HepG2 (cell line): ENCODE results near the gene TTC23L. TPM values are rescaled to one million over a fixed set of nuclear protein-coding genes. Genes with fewer than 3 reads are reported as not detected.

ENCODE experiments used
- FOXK1 ChIP-seq: sonication (generic); formaldehyde crosslinking; IDR thresholded peaks from 2 replicates; pipeline ENCODE4 v1.4.0; 2020; ENCODE audit warnings: low read depth, missing genetic modification reagents, borderline replicate concordance
- NFYB ChIP-seq: sonication (generic); formaldehyde crosslinking; IDR thresholded peaks from 2 replicates; pipeline ENCODE4 v1.4.0; 2020; ENCODE audit warnings: missing genetic modification reagents
- NR2F6 ChIP-seq, 2 experiments: IDR thresholded peaks; 2 replicates each; pipeline ENCODE4 v1.6.1; 2016; ENCODE audit warnings: antibody characterized with exemption in 1 of 2, mild to moderate bottlenecking in 1 of 2
- PITX1 ChIP-seq: sonication (generic); formaldehyde crosslinking; IDR thresholded peaks from 2 replicates; pipeline ENCODE4 v1.5.1; 2020; ENCODE audit warnings: mild to moderate bottlenecking, missing genetic modification reagents
- PREB ChIP-seq: sonication (generic); formaldehyde crosslinking; IDR thresholded peaks from 2 replicates; pipeline ENCODE4 v1.4.0; 2020; ENCODE audit warnings: missing genetic modification reagents
- PRMT3 ChIP-seq: sonication (generic); formaldehyde crosslinking; IDR thresholded peaks from 2 replicates; pipeline ENCODE4 v1.8.1; 2022; ENCODE audit warnings: low read depth, mild to moderate bottlenecking, moderate library complexity, missing genetic modification reagents, borderline replicate concordance
- RNF2 ChIP-seq: fragments of 450-650 bp; conservative IDR thresholded peaks from 2 replicates; pipeline ENCODE4 v1.6.1; 2016; ENCODE audit warnings: low read depth
- RXRB ChIP-seq: IDR thresholded peaks from 2 replicates; pipeline ENCODE4 v1.6.1; 2016; ENCODE audit warnings: borderline replicate concordance, missing genetic modification reagents, missing compliant biosample characterization
- SIX4 ChIP-seq: sonication (generic); formaldehyde crosslinking; IDR thresholded peaks from 2 replicates; pipeline ENCODE4 v1.4.0; 2020; ENCODE audit warnings: missing genetic modification reagents
- UBTF ChIP-seq: sonication (generic); formaldehyde crosslinking; IDR thresholded peaks from 2 replicates; pipeline ENCODE4 v1.4.0; 2020; ENCODE audit warnings: mild to moderate bottlenecking, missing genetic modification reagents
- ZMYM2 ChIP-seq: sonication (generic); formaldehyde crosslinking; IDR thresholded peaks from 2 replicates; pipeline ENCODE4 v1.8.0; 2022; ENCODE audit warnings: mild to moderate bottlenecking, missing genetic modification reagents
- ZNF232 ChIP-seq: sonication (generic); formaldehyde crosslinking; IDR thresholded peaks from 2 replicates; pipeline ENCODE4 v1.4.0; 2020; ENCODE audit warnings: missing genetic modification reagents, borderline replicate concordance
- ZNF296 ChIP-seq: sonication (generic); formaldehyde crosslinking; conservative IDR thresholded peaks from 2 replicates; pipeline ENCODE4 v1.5.0; 2020; ENCODE audit warnings: mild to moderate bottlenecking, missing genetic modification reagents
- ZNF383 ChIP-seq: sonication (generic); formaldehyde crosslinking; IDR thresholded peaks from 2 replicates; pipeline ENCODE4 v1.4.0; 2020; ENCODE audit warnings: missing genetic modification reagents, mild to moderate bottlenecking, borderline replicate concordance
- ZNF598 ChIP-seq: sonication (generic); formaldehyde crosslinking; IDR thresholded peaks from 2 replicates; pipeline ENCODE4 v1.5.1; 2020; ENCODE audit warnings: mild to moderate bottlenecking, missing genetic modification reagents, borderline replicate concordance
- ZNF605 ChIP-seq: sonication (generic); formaldehyde crosslinking; IDR thresholded peaks from 2 replicates; pipeline ENCODE4 v1.8.0; 2022; ENCODE audit warnings: mild to moderate bottlenecking, missing genetic modification reagents
- polyA plus RNA-seq, 8 experiments: library from polyadenylated mRNA; depleted of rRNA in 3 of 8; stranded (reverse) in 7 of 8; unstranded in 1 of 8; fragments of >200 nt; fragmentation: Illumina TruSeq in 4 of 8; extraction: Trizol in 4 of 8; gene quantifications; 2 replicates each; pipeline versions ENCODE4 v1.2.1 to v1.2.3, GENCODE V29; 2011 to 2016; ENCODE audit warnings: low read depth in 4 of 8, missing spikeins in 1 of 8, mixed read lengths in 1 of 8; ENCODE audit not compliant: insufficient read depth in 1 of 8
- total RNA-seq, 5 experiments: library from RNA; depleted of rRNA; stranded (reverse); fragments of >200 nt; fragmentation: Illumina TruSeq; extraction: Trizol; gene quantifications; 2 replicates each; pipeline ENCODE4 v1.2.3, GENCODE V29; 2016; ENCODE audit warnings: low read depth in 1 of 5
- TF ChIP-seq, protein P1 (sequence below): sonication (generic); formaldehyde crosslinking; conservative IDR thresholded peaks from 2 replicates; pipeline ENCODE4 v1.4.0; 2020; ENCODE audit warnings: missing genetic modification reagents
- TF ChIP-seq, protein P2 (sequence below): sonication (generic); formaldehyde crosslinking; IDR thresholded peaks from 2 replicates; pipeline ENCODE4 v1.8.0; 2022; ENCODE audit warnings: mild to moderate bottlenecking, missing genetic modification reagents, moderate library complexity
- TF ChIP-seq, protein P3 (sequence below): sonication (generic); formaldehyde crosslinking; IDR thresholded peaks from 2 replicates; pipeline ENCODE4 v1.4.0; 2020; ENCODE audit warnings: mild to moderate bottlenecking, missing genetic modification reagents
- TF ChIP-seq, protein P4 (sequence below): sonication (generic); formaldehyde crosslinking; IDR thresholded peaks from 2 replicates; pipeline ENCODE4 v1.5.1; 2020; ENCODE audit warnings: mild to moderate bottlenecking, missing genetic modification reagents, borderline replicate concordance

The TTC23L gene
- total and polyA plus RNA-seq, 2 of the 13 experiments (the other 11 are each of a cell fraction or from before 2014, with no cell fraction given), result 0.37 to 1.4 TPM

DNA sequence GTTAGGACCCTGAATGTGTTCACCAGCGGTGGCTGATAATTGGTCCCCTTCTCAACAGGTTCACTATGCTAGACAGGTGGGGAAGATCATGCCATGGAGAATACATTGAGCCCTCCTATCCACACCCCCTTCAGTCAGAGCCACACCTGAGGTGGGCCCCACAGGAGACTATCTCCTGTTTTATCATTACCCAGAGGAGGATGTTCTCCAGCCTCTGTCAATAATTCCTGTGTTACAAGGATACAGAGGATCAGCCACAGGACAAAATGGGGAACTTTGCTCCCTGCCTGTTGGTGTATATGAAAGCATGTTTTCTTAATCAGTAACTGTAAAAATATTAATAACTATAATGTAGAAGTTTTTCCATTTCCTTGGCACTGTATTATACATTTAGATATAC lies 50.4 kb downstream of the TTC23L start (continued):
- TF ChIP-seq, protein P1, sequence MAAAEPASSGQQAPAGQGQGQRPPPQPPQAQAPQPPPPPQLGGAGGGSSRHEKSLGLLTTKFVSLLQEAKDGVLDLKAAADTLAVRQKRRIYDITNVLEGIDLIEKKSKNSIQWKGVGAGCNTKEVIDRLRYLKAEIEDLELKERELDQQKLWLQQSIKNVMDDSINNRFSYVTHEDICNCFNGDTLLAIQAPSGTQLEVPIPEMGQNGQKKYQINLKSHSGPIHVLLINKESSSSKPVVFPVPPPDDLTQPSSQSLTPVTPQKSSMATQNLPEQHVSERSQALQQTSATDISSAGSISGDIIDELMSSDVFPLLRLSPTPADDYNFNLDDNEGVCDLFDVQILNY (CRISPR knock-in tag), result no peak
- TF ChIP-seq PRMT3, result no peak
- no peak for TF ChIP-seq PITX1 (CRISPR knock-in tag)
- TF ChIP-seq SIX4 (CRISPR knock-in tag), result no peak
- no peak for TF ChIP-seq NR2F6 (IDR thresholded peaks at IDR 0.05)
- peak; percentile 47; the same call in 1 of the 2 replicates for TF ChIP-seq NR2F6 (CRISPR knock-in tag; IDR thresholded peaks at IDR 0.05)
- TF ChIP-seq PREB (CRISPR knock-in tag), result no peak
- TF ChIP-seq RXRB (CRISPR knock-in tag), result peak; percentile 54; the same call in 1 of the 2 replicates
- TF ChIP-seq ZNF383, result no peak
- no peak for TF ChIP-seq UBTF (CRISPR knock-in tag)
- TF ChIP-seq ZMYM2 (CRISPR knock-in tag), result no peak
- no peak for TF ChIP-seq ZNF605 (CRISPR knock-in tag)
- TF ChIP-seq FOXK1 (CRISPR knock-in tag), result 0 out of 2 replicates have a peak, but pooled peaks have one; percentile 21
- no peak for TF ChIP-seq ZNF598 (CRISPR knock-in tag)
- TF ChIP-seq, protein P2, sequence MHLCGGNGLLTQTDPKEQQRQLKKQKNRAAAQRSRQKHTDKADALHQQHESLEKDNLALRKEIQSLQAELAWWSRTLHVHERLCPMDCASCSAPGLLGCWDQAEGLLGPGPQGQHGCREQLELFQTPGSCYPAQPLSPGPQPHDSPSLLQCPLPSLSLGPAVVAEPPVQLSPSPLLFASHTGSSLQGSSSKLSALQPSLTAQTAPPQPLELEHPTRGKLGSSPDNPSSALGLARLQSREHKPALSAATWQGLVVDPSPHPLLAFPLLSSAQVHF (CRISPR knock-in tag), result no peak
- TF ChIP-seq NFYB, result no peak
- TF ChIP-seq, protein P3, sequence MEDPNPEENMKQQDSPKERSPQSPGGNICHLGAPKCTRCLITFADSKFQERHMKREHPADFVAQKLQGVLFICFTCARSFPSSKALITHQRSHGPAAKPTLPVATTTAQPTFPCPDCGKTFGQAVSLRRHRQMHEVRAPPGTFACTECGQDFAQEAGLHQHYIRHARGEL (CRISPR knock-in tag), result no peak
- no peak for TF ChIP-seq ZNF232 (CRISPR knock-in tag)
- TF ChIP-seq, protein P4, sequence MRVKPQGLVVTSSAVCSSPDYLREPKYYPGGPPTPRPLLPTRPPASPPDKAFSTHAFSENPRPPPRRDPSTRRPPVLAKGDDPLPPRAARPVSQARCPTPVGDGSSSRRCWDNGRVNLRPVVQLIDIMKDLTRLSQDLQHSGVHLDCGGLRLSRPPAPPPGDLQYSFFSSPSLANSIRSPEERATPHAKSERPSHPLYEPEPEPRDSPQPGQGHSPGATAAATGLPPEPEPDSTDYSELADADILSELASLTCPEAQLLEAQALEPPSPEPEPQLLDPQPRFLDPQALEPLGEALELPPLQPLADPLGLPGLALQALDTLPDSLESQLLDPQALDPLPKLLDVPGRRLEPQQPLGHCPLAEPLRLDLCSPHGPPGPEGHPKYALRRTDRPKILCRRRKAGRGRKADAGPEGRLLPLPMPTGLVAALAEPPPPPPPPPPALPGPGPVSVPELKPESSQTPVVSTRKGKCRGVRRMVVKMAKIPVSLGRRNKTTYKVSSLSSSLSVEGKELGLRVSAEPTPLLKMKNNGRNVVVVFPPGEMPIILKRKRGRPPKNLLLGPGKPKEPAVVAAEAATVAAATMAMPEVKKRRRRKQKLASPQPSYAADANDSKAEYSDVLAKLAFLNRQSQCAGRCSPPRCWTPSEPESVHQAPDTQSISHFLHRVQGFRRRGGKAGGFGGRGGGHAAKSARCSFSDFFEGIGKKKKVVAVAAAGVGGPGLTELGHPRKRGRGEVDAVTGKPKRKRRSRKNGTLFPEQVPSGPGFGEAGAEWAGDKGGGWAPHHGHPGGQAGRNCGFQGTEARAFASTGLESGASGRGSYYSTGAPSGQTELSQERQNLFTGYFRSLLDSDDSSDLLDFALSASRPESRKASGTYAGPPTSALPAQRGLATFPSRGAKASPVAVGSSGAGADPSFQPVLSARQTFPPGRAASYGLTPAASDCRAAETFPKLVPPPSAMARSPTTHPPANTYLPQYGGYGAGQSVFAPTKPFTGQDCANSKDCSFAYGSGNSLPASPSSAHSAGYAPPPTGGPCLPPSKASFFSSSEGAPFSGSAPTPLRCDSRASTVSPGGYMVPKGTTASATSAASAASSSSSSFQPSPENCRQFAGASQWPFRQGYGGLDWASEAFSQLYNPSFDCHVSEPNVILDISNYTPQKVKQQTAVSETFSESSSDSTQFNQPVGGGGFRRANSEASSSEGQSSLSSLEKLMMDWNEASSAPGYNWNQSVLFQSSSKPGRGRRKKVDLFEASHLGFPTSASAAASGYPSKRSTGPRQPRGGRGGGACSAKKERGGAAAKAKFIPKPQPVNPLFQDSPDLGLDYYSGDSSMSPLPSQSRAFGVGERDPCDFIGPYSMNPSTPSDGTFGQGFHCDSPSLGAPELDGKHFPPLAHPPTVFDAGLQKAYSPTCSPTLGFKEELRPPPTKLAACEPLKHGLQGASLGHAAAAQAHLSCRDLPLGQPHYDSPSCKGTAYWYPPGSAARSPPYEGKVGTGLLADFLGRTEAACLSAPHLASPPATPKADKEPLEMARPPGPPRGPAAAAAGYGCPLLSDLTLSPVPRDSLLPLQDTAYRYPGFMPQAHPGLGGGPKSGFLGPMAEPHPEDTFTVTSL, result peak; percentile 84; the same call in 1 of the 2 replicates
- no peak for TF ChIP-seq ZNF296 (CRISPR knock-in tag)
- no peak for TF ChIP-seq RNF2
